ENCODE measurements around the gene KRTAP16-1.

Gene KRTAP16-1

DNA sequence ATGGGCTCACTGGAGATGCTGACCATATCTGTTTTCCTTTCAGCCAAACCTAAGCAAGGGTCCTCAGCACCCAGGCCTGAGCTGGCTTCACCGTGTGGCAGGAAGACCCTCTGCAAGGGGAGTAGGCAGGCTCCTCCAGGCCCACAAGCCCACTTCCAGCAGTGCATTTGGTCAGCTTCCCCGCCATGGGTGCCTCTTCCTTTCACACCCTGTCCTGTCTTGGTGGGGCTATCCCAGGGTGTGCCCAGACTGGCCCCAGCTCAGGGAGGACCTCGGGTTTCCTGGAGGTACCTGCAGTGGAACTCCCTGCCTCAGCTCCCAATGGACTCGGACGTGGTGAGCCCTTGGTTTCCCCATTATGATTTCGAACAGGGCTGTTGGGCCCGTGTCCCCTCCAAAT lies 19.1 kb upstream of the KRTAP16-1 start:
- no peak for DNase-seq

GRCh38 chr17:41327411-41328120 lies 18.5 kb upstream of the KRTAP16-1 start:
- no peak for DNase-seq

DNA sequence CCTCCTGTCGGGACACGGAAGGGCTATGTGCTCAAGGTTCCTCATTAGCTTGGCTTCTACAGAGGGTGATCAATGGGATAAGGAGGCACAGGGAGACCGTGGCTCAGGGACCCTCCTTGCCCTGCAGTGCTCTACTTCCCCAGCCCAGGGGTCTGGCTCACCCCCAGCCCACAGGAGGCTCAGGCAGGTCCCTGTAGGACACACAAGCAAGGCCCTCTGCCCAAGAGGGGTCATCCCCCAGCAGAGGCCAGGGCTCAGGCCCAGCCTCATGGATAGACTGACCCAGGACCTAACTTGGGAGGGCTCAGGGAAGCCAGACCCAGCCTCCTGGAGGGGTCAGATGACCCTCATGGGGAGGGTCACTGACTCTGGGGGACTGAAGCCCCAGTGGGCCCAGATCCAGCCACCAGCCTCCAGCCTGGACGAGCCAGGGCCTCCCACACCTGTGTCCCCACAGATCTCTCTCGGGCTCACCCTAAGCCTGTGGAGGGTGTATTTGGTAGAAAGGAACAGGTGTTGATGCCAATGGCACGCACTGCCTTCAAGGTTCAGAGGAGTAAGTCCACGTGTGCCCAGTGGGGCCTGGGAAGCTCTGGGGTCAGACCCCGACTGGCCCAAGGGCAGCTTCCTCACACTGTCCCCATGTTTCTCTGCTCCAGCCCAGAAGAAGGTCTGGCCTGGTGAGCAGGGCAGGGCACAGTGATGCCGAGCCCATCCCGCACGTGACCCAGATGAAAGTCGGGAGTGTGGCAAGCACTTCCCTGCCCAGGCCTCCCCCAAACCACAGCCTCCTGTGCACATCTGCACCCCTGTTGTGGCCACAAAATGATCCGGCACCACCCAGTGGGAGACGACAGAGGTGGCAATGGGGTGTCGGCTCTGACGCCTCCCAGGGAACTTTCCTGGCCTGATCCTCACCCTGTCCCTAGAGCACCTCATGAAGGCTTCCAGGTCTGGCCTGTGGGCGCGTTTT lies 17.4 kb upstream of the KRTAP16-1 start:
- no peak for DNase-seq

GRCh38 chr17:41325611-41326010 lies 16.5 kb upstream of the KRTAP16-1 start:
- DNase-seq: no peak

GRCh38 chr17:41325126-41325525 lies 16.0 kb upstream of the KRTAP16-1 start:
- no peak for DNase-seq

GRCh38 chr17:41324180-41325075 lies 15.3 kb upstream of the KRTAP16-1 start:
- no peak for DNase-seq

DNA sequence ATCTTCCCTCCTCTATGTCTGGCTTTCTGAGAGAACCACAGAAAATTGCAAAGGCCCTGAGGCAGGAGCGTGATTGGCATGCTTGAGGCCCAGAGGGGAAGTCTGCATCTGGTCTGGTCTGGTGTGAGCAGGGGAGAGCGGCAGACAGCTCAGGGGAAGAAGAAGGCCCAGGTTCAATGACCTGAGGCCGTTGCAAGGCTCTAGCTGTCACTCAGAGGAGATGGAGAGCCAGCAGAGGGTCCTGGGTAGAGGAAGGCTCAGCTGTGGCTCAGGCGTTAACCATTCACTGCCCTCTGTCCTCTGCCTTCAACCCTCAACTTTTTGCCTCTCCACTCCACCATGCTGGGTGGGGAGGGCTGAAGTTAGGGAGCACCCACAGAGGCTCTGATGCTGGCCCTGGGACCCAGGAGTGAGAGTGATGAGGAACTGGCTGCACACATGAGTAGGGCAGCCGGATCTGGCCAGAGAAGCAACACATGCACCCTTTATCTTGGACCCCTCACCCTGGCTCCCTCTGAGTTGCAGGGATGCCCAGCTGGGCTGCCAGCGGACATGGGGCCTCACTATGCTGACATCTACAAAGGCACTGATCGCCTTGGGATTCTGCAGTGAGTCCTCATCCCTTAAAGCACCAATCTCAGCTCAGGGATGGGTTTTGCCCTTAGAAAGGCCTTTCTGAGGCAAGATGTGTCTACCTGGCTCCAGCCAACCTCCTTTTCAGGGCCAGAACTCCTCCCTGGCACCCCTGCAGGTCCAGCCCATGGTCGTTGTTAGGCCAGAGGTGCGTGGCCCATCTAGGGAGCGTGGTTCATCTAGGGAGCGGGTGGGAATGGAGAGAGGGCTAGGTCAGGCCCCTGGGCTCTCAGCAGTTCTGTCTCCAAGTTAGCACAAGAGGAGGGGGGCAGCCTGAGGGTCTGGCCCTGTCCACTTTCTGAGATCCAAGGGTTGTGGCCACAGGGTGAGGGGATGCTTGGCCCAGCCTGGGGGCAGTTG lies 14.1 kb upstream of the KRTAP16-1 start:
- DNase-seq: no peak

DNA sequence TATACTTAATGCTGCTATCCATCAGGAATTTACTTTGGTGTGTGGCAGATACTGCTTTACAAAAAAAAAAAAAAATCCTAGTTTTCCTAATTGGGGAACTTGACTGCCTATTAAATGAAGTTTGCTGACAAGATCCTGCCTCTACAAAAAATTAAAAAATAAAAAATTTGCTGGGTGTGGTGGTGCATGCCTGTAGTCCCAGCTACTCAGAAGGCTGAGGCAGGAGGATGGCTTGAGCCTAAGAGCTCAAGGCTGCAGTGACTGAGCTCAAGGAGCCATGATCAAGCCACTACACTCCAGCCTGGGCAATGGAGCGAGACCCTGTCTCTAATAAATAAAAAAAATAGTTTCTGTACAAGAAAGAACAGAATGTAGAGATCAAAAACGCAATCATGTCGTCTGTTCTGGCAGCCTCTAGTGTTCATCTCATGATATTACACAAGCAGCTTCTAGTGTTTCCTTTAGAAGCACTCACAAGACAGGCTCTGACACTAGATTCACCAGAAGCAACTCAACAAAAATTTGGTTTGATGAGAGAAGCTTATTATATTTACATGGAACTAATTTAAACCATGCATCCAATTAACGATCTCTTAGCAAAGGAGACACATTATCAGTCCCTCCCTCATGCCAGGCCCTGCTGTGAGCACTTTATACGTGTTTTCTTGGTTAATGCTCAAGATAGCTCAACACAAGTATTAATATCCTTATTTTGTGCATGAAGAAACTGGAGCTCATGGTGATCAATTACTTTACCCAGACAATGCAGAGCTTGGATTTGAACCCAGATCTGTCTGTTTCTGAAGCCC lies 13.2 kb upstream of the KRTAP16-1 start:
- no peak for DNase-seq

GRCh38 chr17:41318231-41318630 lies 9.1 kb upstream of the KRTAP16-1 start:
- no peak for DNase-seq

DNA sequence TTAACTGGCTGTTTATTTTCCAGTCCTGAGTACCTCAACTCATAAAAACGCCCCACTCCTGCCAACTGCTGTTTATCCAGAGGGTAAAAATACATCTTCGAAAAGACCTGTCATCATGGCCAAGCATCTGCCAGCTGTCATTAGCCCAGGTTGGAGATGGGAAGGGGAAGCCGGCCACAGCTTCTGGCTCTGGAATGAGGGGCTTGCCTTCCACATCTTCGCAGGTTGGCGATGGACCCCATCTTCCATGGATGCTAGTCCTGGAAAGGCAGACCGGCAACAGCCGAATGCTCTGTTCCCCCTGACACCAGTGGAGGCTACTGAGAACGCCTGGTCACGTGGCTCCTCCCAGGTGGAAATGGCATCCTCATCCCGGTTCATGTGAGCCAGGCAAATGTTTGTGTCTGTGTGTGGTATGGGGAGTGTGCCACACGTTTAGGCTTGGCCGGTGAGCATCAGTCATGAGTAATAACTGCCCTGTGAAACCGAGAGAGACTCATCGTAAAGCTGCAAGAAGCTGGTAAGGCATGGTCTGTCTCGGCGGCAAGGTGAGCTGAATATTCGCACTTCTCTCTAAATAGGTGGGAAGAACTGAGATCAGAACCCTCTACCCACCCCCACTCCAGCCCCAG lies 6.8 kb upstream of the KRTAP16-1 start:
- DNase-seq: no peak

DNA sequence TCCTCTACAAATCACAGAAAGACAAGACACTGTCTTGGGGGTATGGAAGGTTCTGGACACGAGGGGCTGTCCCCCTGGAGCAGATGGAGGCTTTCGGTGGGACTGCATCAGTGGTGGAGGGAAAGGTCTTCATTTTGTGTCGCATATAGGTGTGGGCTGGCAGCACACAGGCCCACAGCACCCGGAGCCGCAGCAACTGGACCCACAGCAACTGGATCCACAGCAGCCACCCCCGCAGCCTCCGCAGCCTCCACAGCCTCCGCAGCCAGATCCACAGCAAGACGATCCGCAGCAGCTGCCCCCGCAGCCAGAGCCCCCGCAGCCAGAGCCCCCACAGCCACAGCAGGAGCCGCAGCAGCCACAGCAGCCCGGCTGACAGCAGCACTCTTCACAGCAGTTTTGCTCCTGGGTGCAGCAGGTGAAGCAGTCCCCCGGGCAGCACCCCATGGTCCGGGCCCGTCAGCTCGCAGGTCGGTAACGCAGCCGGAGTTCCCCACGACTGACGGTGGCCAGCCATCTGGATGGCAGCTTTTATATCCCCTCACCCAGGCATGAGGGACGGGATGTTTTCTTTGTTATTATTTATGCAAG lies 6.2 kb upstream of the KRTAP16-1 start, which contains the start of gene KRTAP17-1:
Gene KRTAP17-1, minus strand, starts transcription at position 507 of the 591 bp plus-strand sequence. Its CDS starts 60 bp downstream, at position 447.
- no peak for DNase-seq

DNA sequence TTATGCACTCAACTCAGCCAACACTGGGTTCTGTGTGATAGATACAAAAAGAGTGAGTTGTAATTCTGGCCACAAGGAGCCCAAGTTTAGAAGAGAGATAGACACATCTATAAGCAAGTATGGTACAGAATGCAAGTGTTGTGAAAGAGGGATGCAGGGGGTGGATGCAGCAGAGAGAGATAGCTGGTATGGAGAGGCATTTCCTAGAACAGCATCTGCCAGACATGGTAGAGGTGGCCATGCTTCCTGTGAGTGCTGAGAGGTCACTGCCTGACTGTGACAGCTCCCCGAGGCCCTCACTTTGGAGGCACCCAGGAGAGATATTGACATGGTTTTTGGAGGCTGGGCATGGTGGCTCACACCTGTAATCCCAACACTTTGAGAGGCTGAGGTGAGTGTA lies 2.0 kb upstream of the KRTAP16-1 start:
- no peak for DNase-seq

DNA sequence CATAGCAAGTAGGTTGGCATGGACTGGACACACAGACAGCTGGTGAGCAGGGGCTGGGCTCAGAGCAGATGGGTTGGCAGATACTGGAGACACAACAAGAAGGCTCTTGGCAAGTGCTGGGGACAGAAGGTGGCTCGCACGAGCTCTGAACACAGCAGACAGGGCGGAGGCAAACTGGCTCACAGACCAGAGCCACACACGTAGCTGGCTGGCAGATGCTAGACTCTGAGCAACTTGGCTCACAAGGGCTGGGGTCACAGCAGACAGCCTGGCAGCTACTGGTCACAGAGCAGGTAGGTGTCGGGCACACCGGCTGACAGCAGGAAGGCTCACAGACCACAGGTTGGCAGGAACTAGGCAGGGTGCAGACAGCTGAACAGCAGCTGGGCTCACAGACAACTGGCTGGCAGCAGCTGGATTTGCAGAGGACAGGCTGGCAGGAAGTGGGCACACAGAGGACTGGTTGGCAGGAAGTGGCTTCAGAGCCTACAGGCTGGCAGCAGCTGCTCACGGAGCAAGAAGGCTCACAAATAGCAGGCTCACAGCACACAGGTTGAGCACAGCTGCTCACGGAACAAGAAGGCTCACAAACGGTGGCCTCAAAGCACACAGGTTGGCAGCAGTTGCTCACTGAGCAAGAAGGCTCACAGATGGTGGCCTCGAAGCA lies 725 bp downstream of the KRTAP16-1 start:
- peak; percentile 25 to 63 for DNase-seq

- no peak for DNase-seq
These were observed 1.5 kb downstream of the KRTAP16-1 start for GRCh38 chr17:41307647-41308046.

- DNase-seq: no peak
These were observed 5.0 kb downstream of the KRTAP16-1 start for GRCh38 chr17:41304091-41304490.

GRCh38 chr17:41302981-41303380 lies 6.1 kb downstream of the KRTAP16-1 start:
- DNase-seq: no peak

DNA sequence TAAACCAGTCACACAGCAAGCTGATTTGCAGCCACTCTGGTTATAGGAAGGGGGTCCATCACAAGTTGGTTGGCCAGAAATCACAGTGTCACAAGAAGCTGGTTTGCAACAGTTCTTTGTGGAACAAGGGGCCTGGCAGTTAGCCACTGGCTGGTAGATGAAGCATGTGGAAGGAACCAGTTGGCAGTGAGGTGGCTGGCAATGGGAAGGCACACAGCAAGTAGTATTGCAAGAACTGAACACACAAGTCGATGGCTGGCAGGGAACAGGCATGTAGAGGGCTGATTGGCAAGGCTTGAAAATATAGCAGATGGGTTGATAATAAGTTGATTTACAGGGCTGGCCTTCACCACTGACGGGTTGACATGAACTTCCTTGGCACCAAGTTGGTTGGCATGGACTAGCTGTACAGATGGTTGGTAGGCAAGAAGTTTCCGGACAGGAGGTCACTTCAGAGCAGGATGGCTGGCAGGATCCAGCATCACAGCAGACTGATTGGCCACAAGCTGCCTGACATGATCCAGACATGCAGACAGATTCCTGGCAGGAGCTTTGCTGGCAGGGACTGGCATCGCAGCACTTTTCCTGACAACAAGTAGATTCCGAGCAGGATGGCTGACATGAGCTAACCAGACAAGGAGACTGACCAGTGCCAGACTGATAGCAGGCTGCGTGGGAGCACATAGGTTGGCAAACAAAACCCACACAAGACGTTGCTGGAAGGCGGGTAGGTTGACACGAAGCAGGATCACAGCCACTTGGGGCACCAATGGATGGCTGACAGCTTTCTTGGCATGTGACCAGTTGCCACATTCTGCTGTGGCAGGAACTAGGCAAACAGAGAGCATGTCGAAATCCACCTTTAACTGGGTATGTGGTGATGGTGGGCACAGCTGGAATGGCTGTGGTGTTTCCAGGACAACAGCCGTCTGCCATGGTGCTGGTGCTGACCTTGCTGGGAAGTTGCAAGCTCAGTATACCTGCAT lies 6.9 kb downstream of the KRTAP16-1 start, which contains the start of gene KRTAP29-1:
Gene KRTAP29-1, minus strand, starts transcription at position 936 of the 986 bp plus-strand sequence. Its CDS starts 0 bp downstream, at position 936.
- no peak for DNase-seq

Measured in stimulated activated CD4-positive, alpha-beta T cell treated with anti-CD3 and anti-CD28 coated beads, Interleukin-4, amount 100 ng/mL, for 4 hours (primary cell).